RWPE2 (cell line): ENCODE measurements around the gene CDC42BPA.

Experiments used
- ATAC-seq: fragments of 200-7000 bp; cut with Tn5 transposase; 3 replicates; pipeline ENCODE4 v1.9.1; 2021; ENCODE audit warnings: low read depth
- DNase-seq: peaks from one replicate; pipeline ENCODE4 v3.0.0-alpha.2; 2020; ENCODE audit warnings: low spot score
- H3K27ac ChIP-seq: fragments of 450-650 bp; 2 replicates; pipeline ENCODE4 v1.5.1; 2017; ENCODE audit warnings: mild to moderate bottlenecking; ENCODE audit not compliant: poor library complexity, severe bottlenecking
- H3K27me3 ChIP-seq: fragments of 250-450 bp; sonication (Bioruptor Pico); 2 replicates; pipeline ENCODE4 v1.5.1; 2021; ENCODE audit warnings: mild to moderate bottlenecking, moderate library complexity; ENCODE audit not compliant: insufficient read depth, poor library complexity, severe bottlenecking
- H3K36me3 ChIP-seq: fragments of 250-450 bp; sonication (Bioruptor Pico); 2 replicates; pipeline ENCODE4 v1.5.1; 2020; ENCODE audit warnings: low read depth, mild to moderate bottlenecking, moderate library complexity
- H3K4me1 ChIP-seq: fragments of 250-450 bp; sonication (Bioruptor Pico); 2 replicates; pipeline ENCODE4 v1.5.1; 2021; ENCODE audit warnings: mild to moderate bottlenecking, moderate library complexity; ENCODE audit not compliant: insufficient read depth, poor library complexity, severe bottlenecking
- H3K4me3 ChIP-seq: fragments of 250-450 bp; sonication (Bioruptor Pico); 2 replicates; pipeline ENCODE4 v1.5.1; 2021; ENCODE audit warnings: mild to moderate bottlenecking, moderate library complexity; ENCODE audit not compliant: severe bottlenecking
- H3K9me3 ChIP-seq: fragments of 250-450 bp; sonication (Bioruptor Pico); 2 replicates; pipeline ENCODE4 v1.5.1; 2021; ENCODE audit warnings: mild to moderate bottlenecking, moderate library complexity; ENCODE audit not compliant: severe bottlenecking
- CTCF ChIP-seq: fragments of 450-650 bp; IDR thresholded peaks from one replicate; pipeline ENCODE4 v1.5.1; 2017; ENCODE audit warnings: mild to moderate bottlenecking, moderate library complexity; ENCODE audit not compliant: poor library complexity, severe bottlenecking

Gene CDC42BPA

GRCh38 chr1:227058321-227058751 lies 260.0 kb downstream of the CDC42BPA start:
- Histone ChIP-seq H3K36me3 (peaks cover 3% of the 10 kb centered on the region; the same call in 1 of the 2 replicates), H3K4me3 (no peak overlapping the region), H3K27me3 (no peaks in the 10 kb centered on the region), H3K27ac (no peak overlapping the region), H3K9me3 (no peaks in the 10 kb centered on the region), H3K4me1 (no peaks in the 10 kb centered on the region)
- no peak for TF ChIP-seq CTCF
- peak; percentile 79 for ATAC-seq
- DNase-seq = no peak

- no peak for ATAC-seq
- H3K36me3 ChIP-seq = no peaks in the 10 kb centered on the region
- no peaks in the 10 kb centered on the region for H3K4me1 ChIP-seq
- H3K27me3 ChIP-seq = no peaks in the 10 kb centered on the region
- H3K27ac ChIP-seq = no peak overlapping the region
- DNase-seq = no peak
- H3K4me3 ChIP-seq = no peak overlapping the region
- no peak for TF ChIP-seq CTCF
- no peaks in the 10 kb centered on the region for H3K9me3 ChIP-seq
These were observed 269.0 kb downstream of the CDC42BPA start for GRCh38 chr1:227049253-227049652.

DNA sequence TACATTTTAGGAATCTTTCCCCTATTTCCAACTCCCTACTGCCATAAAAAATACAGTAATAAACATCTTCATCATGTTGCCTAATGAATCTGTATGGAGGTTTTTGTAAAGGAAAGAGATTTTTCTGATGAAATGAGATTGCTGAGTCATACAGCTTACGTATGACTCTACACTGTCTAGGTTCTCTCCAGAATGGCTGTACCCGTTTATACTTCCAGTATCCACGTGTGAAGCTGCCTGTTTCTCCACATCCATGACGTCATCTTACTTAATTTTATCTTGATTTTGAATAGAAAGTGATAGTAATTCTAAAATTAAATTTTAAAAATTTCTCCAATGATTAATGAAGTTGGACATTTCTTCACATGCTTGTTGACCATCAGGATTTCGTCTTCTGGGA lies 274.5 kb downstream of the CDC42BPA start:
- H3K27me3 ChIP-seq = no peaks in the 10 kb centered on the region
- H3K4me3 ChIP-seq = no peak overlapping the region
- ATAC-seq (no peak), DNase-seq (no peak)
- H3K4me1 ChIP-seq = no peaks in the 10 kb centered on the region
- H3K27ac ChIP-seq = no peak overlapping the region
- no peaks in the 10 kb centered on the region for H3K36me3 ChIP-seq
- H3K9me3 ChIP-seq = no peaks in the 10 kb centered on the region
- TF ChIP-seq CTCF = no peak

DNA sequence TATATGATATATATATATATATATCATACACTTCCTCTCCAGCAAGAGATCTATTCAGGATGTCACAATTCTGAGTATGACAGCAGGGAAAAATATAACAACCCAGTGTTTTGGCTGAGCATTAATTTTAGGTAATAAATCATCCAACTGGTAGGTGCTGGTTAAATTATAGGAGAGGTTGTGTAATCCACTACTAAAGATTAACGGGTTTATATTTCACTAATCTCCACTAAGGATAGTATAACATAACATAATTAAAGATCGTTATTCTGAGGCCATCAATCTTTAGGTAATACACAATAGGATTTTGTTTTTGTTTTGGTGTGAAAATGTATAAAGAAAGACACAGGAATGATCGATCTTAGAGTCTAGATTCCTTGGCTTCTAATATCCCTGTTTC lies 276.0 kb downstream of the CDC42BPA start:
- Histone ChIP-seq H3K9me3 (no peaks in the 10 kb centered on the region), H3K4me1 (no peaks in the 10 kb centered on the region), H3K27ac (no peak overlapping the region), H3K4me3 (no peak overlapping the region), H3K36me3 (no peaks in the 10 kb centered on the region), H3K27me3 (no peaks in the 10 kb centered on the region)
- ATAC-seq = no peak
- no peak for DNase-seq
- no peak for TF ChIP-seq CTCF

- no peaks in the 10 kb centered on the region for H3K36me3 ChIP-seq
- no peaks in the 10 kb centered on the region for H3K4me1 ChIP-seq
- ATAC-seq (no peak), DNase-seq (no peak)
- no peak for TF ChIP-seq CTCF
- no peak overlapping the region for H3K4me3 ChIP-seq
- H3K9me3 ChIP-seq = no peaks in the 10 kb centered on the region
- H3K27ac ChIP-seq = no peak overlapping the region
- no peaks in the 10 kb centered on the region for H3K27me3 ChIP-seq
These were observed 279.9 kb downstream of the CDC42BPA start for GRCh38 chr1:227038401-227038800.
